Naive thymus-derived CD8-positive, alpha-beta T cell (primary cell): ENCODE data around the gene PANK2. TPM values are rescaled to one million over a fixed set of nuclear protein-coding genes. Genes with fewer than 3 reads are reported as not detected.

Source experiments
- ATAC-seq, 2 donors: fragments of 150-1000 bp; cut with Tn5 transposase in 1 of 2; sonication (Bioruptor Pico), chemical (Tn5 transposase) in 1 of 2; 1 replicate in 1 of 2; 2 replicates in 1 of 2; pipeline ENCODE4 v1.10.0; 2021; ENCODE audit warnings: mild to moderate bottlenecking in 2 of 2, moderate library complexity in 2 of 2
- POLR2A ChIA-PET: fragments of 350-600 bp; sonication (Branson Sonifier 250); formaldehyde crosslinking; loops from one replicate; lab custom pipeline; 2021; ENCODE audit warnings: antibody characterized with exemption; lab: Charles Lee
- DNase-seq, 10 donors: peaks; one replicate each; pipeline versions ENCODE4 v3.0.0 to v3.0.0-alpha.2; 2020 to 2022
- H3K27ac Mint-ChIP-seq, 10 donors: one replicate each; pipeline ENCODE4 v1.8.0; 2020 to 2022; ENCODE audit warnings: mild to moderate bottlenecking in 10 of 10, mixed read lengths in 10 of 10, moderate library complexity in 4 of 10, inconsistent platforms in 1 of 10
- H3K27me3 Mint-ChIP-seq, 5 donors: one replicate each; pipeline ENCODE4 v1.8.0; 2021 to 2022; ENCODE audit warnings: mixed read lengths in 5 of 5
- H3K36me3 Mint-ChIP-seq, 3 donors: one replicate each; pipeline ENCODE4 v1.8.0; 2020 to 2022; ENCODE audit warnings: mixed read lengths in 3 of 3, mild to moderate bottlenecking in 2 of 3, inconsistent platforms in 1 of 3
- H3K4me1 Mint-ChIP-seq, 4 donors: one replicate each; pipeline ENCODE4 v1.8.0; 2021 to 2022; ENCODE audit warnings: mixed read lengths in 4 of 4
- H3K4me3 Mint-ChIP-seq, 10 donors: one replicate each; pipeline ENCODE4 v1.8.0; 2020 to 2022; ENCODE audit warnings: mild to moderate bottlenecking in 10 of 10, mixed read lengths in 10 of 10, moderate library complexity in 6 of 10, inconsistent platforms in 1 of 10
- H3K9me3 Mint-ChIP-seq, 9 donors: one replicate each; pipeline ENCODE4 v1.8.0; 2020 to 2022; ENCODE audit warnings: mixed read lengths in 9 of 9, mild to moderate bottlenecking in 3 of 9, inconsistent platforms in 1 of 9, moderate library complexity in 1 of 9
- polyA plus RNA-seq, 3 donors: library from polyadenylated mRNA; unstranded; fragments of 300-500 nt; fragmentation: Illumina TruSeq; gene quantifications; one replicate each; pipeline ENCODE4 v1.2.3, GENCODE V29; 2021
- total RNA-seq, 8 experiments: library from RNA in 2 of 8; stranded (reverse) in 2 of 8; gene quantifications; one replicate each; pipeline ENCODE4 v1.2.3 and lab custom pipeline; 2021 to 2026

Gene PANK2
- total and polyA plus RNA-seq, 5 experiments from 2014 or later: 32.9 to 72.5 (median 36.8) TPM

- ATAC-seq (no peak), DNase-seq (no peak)
- Mint-ChIP-seq H3K36me3 (peaks cover 0 to 86% (median 25%) of the 10 kb centered on the region in 3 donors), H3K4me1 (peaks cover 6 to 21% (median 15%) of the 10 kb centered on the region in 4 donors), H3K9me3 (no peaks in the 10 kb centered on the region), H3K27me3 (no peaks in the 10 kb centered on the region), H3K4me3 (no peak overlapping the region), H3K27ac (peak overlapping the region in 1 of 10 donors; percentile 49)
- POLR2A ChIA-PET: interaction anchor here (0.7 to 0.8 kb wide), 6 partner anchors 9 to 89 kb away, joined by 3 to 5 read pairs (median 4); partner anchors contain the start of gene SPEF1
These were observed 30.5 kb upstream of the PANK2 start for GRCh38 chr20:3858689-3859088.

DNA sequence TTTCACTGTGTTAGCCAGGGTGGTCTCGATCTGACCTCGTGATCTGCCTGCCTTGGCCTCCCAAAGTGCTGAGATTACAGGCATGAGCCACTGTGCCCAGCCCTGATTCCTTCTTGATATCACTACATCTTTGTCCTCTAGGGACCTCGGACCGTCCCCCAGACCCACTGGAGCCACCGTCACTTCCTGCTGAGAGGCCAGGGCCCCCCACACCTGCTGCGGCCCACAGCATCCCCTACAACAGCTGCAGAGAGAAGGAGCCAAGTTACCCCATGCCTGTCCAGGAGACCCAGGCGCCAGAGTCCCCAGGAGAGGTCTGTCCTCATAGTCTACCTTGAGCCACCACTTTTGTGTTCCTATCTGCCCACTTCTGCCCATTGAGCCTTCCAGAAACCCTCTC is 28.0 kb upstream of the PANK2 start:
- peak overlapping the region in 4 of 10 donors; percentile 50 to 81 (median 62) for H3K27ac Mint-ChIP-seq
- no peak overlapping the region for H3K4me3 Mint-ChIP-seq
- peaks cover 3 to 13% (median 7%) of the 10 kb centered on the region in 4 donors for H3K4me1 Mint-ChIP-seq

DNA sequence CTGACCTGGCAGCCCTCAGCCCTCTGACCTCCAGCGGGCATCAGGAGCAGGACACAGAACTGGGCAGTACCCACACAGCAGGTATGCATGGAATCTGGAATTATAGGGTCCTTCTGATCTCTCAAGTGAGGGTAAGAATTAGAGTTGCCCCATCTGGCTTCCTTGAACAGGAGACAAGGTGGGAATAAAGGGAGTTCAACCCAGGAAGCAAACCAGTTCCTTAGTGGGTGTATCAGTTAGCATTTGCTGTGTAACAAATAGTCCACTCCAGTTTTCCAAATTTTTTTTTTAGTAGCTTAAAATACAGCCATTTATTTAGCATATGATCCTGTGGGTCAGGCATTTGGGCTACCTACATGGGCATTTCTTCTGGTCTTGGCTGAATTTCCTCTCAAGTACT is 26.9 kb upstream of the PANK2 start:
- Mint-ChIP-seq H3K36me3 (peaks cover 0 to 81% (median 25%) of the 10 kb centered on the region in 3 donors), H3K27ac (peak overlapping the region in 2 of 10 donors; percentile 44 to 53), H3K27me3 (no peaks in the 10 kb centered on the region), H3K9me3 (no peaks in the 10 kb centered on the region), H3K4me3 (no peak overlapping the region), H3K4me1 (peaks cover 0 to 7% (median 4%) of the 10 kb centered on the region in 4 donors)
- POLR2A ChIA-PET: no interaction called here
- ATAC-seq (no peak), DNase-seq (no peak)

More for the DNA sequence above, 28.0 kb upstream of the PANK2 start:
- H3K27me3 Mint-ChIP-seq: no peaks in the 10 kb centered on the region
- no peak for DNase-seq
- POLR2A ChIA-PET: no interaction called here
- no peaks in the 10 kb centered on the region for H3K9me3 Mint-ChIP-seq
- H3K36me3 Mint-ChIP-seq: peaks cover 0 to 85% (median 27%) of the 10 kb centered on the region in 3 donors
- ATAC-seq: no peak

GRCh38 chr20:3863317-3863716 is 25.9 kb upstream of the PANK2 start:
- Mint-ChIP-seq H3K4me1 (peaks cover 0 to 2% (median 0%) of the 10 kb centered on the region in 4 donors), H3K4me3 (no peak overlapping the region), H3K27ac (peak overlapping the region in 4 of 10 donors; percentile 32 to 83 (median 58)), H3K9me3 (no peaks in the 10 kb centered on the region), H3K27me3 (no peaks in the 10 kb centered on the region), H3K36me3 (peaks cover 0 to 79% (median 19%) of the 10 kb centered on the region in 3 donors)
- DNase-seq: no peak
- ATAC-seq: no peak
- POLR2A ChIA-PET: no interaction called here

DNA sequence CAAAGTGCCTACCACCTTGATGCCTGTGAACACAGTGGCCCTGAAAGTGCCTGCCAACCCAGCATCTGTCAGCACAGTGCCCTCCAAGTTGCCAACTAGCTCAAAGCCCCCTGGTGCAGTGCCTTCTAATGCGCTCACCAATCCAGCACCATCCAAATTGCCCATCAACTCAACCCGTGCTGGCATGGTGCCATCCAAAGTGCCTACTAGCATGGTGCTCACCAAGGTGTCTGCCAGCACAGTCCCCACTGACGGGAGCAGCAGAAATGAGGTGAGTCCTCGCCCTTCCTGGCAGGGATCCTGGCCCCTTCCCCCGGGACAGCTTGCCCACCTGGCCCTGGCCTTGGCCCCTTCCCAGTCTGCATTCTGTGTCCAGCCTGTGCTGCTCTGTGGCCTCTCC is 24.7 kb upstream of the PANK2 start:
- Mint-ChIP-seq H3K27me3 (no peaks in the 10 kb centered on the region), H3K4me1 (peaks cover 0 to 2% (median 0%) of the 10 kb centered on the region in 4 donors), H3K36me3 (peaks cover 0 to 68% (median 17%) of the 10 kb centered on the region in 3 donors), H3K9me3 (no peaks in the 10 kb centered on the region), H3K27ac (peak overlapping the region in 1 of 10 donors; percentile 11), H3K4me3 (no peak overlapping the region)
- DNase-seq: no peak
- POLR2A ChIA-PET: no interaction called here
- no peak for ATAC-seq

DNA sequence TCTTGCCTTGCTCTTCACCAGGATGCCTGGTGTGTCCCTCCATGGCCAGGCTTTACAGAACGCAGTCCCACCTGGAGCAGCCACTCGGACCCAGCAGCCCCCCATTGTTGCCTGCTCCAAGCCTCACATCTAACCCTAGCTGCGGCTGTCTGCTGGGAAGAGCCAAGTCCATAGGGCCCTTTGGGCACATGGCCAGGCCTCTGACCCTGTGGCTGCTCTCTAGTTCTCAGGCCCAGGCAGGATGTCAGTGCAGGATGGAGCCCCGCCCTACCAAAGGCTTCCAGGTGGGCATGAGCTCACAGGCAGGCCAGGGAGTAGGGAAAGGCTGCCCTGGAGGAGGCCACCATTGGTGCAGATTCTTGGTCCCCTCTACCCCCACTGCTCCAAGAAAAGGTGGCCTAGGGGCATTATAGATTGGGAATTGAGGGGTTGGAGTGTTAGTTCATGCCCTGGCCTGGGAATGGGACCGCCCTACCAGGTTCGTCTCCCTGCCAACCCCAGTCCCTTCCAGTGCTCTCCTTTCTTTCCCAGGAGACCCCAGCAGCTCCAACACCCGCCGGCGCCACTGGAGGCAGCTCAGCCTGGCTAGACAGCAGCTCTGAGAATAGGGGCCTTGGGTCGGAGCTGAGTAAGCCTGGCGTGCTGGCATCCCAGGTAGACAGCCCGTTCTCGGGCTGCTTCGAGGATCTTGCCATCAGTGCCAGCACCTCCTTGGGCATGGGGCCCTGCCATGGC is 23.9 kb upstream of the PANK2 start:
- H3K27me3 Mint-ChIP-seq: no peaks in the 10 kb centered on the region
- ATAC-seq (no peak), DNase-seq (no peak)
- no peak overlapping the region for H3K4me3 Mint-ChIP-seq
- POLR2A ChIA-PET: interaction anchor here (0.6 kb wide), 1 partner anchor 103 kb away, joined by 4 read pairs; no protein-coding TSS in a partner anchor
- peaks cover 0 to 2% (median 0%) of the 10 kb centered on the region in 4 donors for H3K4me1 Mint-ChIP-seq
- peaks cover 0 to 63% (median 17%) of the 10 kb centered on the region in 3 donors for H3K36me3 Mint-ChIP-seq
- no peak overlapping the region for H3K27ac Mint-ChIP-seq
- no peaks in the 10 kb centered on the region for H3K9me3 Mint-ChIP-seq

- Mint-ChIP-seq H3K4me3 (no peak overlapping the region), H3K27ac (no peak overlapping the region), H3K9me3 (no peaks in the 10 kb centered on the region), H3K36me3 (peaks cover 0 to 61% (median 17%) of the 10 kb centered on the region in 3 donors), H3K27me3 (no peaks in the 10 kb centered on the region), H3K4me1 (peaks cover 0 to 2% (median 0%) of the 10 kb centered on the region in 4 donors)
- DNase-seq: no peak
- POLR2A ChIA-PET: interaction anchor here (0.6 kb wide), 1 partner anchor 102 kb away, joined by 4 read pairs; no protein-coding TSS in a partner anchor
- ATAC-seq: no peak
These were observed 23.2 kb upstream of the PANK2 start for GRCh38 chr20:3865887-3866407.

GRCh38 chr20:3866464-3866863 is 22.7 kb upstream of the PANK2 start:
- H3K36me3 Mint-ChIP-seq: peaks cover 0 to 57% (median 17%) of the 10 kb centered on the region in 3 donors
- peaks cover 0 to under 1% (median 0%) of the 10 kb centered on the region in 4 donors for H3K4me1 Mint-ChIP-seq
- no peak for ATAC-seq
- H3K4me3 Mint-ChIP-seq: no peak overlapping the region
- no peaks in the 10 kb centered on the region for H3K27me3 Mint-ChIP-seq
- POLR2A ChIA-PET: no interaction called here
- no peaks in the 10 kb centered on the region for H3K9me3 Mint-ChIP-seq
- no peak for DNase-seq
- H3K27ac Mint-ChIP-seq: peak overlapping the region in 1 of 10 donors; percentile 92

DNA sequence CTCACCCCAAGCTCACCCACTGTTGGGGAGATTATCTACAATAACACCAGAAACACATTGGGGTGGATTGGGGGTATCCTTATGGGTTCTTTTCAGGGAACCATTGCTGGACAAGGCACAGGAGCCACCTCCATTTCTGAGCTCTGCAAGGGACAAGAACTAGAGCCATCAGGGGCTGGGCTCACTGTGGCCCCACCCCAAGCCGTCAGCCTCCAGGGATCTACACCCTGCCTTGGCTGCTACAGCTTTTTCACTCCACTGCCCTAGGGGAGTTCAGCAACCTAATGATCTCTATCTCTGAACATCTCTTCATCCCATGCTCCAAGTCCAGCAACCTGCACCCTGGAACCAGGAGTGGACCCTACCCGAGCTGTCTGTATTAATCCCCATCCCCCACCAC is 21.4 kb upstream of the PANK2 start:
- no peaks in the 10 kb centered on the region for H3K9me3 Mint-ChIP-seq
- DNase-seq (no peak), ATAC-seq (no peak)
- peaks cover 0 to 52% (median 8%) of the 10 kb centered on the region in 3 donors for H3K36me3 Mint-ChIP-seq
- peak overlapping the region in 6 of 10 donors; percentile 37 to 89 (median 66) for H3K27ac Mint-ChIP-seq
- H3K4me1 Mint-ChIP-seq: peaks cover 0 to 5% (median 3%) of the 10 kb centered on the region in 4 donors
- no peaks in the 10 kb centered on the region for H3K27me3 Mint-ChIP-seq
- POLR2A ChIA-PET: interaction anchor here (1.1 kb wide), 1 partner anchor 9 kb away, joined by 4 read pairs; no protein-coding TSS in a partner anchor
- H3K4me3 Mint-ChIP-seq: no peak overlapping the region

GRCh38 chr20:3869839-3870634 is 19.1 kb upstream of the PANK2 start:
- Mint-ChIP-seq H3K27ac (peak overlapping the region in 2 of 10 donors; percentile 14 to 53), H3K27me3 (no peaks in the 10 kb centered on the region), H3K36me3 (peaks cover 0 to 45% (median 6%) of the 10 kb centered on the region in 3 donors), H3K4me3 (no peak overlapping the region), H3K4me1 (peaks cover 6 to 22% (median 11%) of the 10 kb centered on the region in 4 donors), H3K9me3 (no peaks in the 10 kb centered on the region)
- POLR2A ChIA-PET: interaction anchor here (0.6 to 1.3 kb wide), 3 partner anchors 19 to 882 kb away, joined by 3 read pairs; no protein-coding TSS in a partner anchor
- ATAC-seq (no peak), DNase-seq (no peak)

DNA sequence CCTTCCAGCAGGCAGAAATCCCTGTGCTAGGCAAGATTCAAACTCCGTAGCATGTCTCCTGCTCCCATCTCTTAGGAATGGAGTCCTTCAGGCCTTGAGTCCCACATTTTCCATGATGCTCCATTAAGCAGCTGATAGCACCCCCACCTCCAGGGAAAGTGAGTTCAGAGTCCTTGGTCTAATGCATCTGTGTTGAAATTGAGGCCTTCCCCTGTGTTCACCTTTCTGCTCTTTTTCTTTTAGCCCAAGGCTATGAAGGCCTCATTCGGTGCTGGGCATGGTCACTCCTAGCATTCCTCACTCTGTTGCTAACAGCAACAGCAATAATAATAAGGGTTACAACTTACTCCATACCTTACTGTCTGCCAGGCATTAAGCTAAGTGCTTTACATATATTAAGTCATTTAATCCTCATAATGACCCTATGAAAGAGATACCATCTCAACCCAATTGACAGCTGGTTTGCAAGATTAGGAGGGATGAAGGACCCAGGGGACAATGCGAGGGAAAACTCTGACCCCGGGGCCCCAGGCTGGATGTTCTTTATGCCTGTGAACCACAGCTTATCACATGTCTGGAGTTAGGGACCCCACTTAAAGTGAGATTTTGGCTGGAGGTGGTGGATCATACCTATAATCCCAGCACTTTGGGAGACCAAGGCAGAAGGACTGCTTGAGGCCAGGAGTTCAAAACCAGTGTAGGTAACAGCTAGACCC is 17.5 kb upstream of the PANK2 start:
- peaks cover 0 to 42% (median 6%) of the 10 kb centered on the region in 3 donors for H3K36me3 Mint-ChIP-seq
- POLR2A ChIA-PET: interaction anchor here (0.5 to 0.6 kb wide), 2 partner anchors 20 to 21 kb away, joined by 3 read pairs; no protein-coding TSS in a partner anchor
- peaks cover 11 to 32% (median 21%) of the 10 kb centered on the region in 4 donors for H3K4me1 Mint-ChIP-seq
- ATAC-seq: no peak
- H3K9me3 Mint-ChIP-seq: no peaks in the 10 kb centered on the region
- no peaks in the 10 kb centered on the region for H3K27me3 Mint-ChIP-seq
- peak overlapping the region in 6 of 10 donors; percentile 5 to 69 (median 38) for H3K27ac Mint-ChIP-seq
- no peak for DNase-seq
- no peak overlapping the region for H3K4me3 Mint-ChIP-seq
